IMR-90 (cell line): ENCODE measurements around the gene PREB.
"Not testable (repeated sequence)": the region's sequence is repeated elsewhere in the genome, so short reads cannot be mapped to it uniquely, and the experiment has no call there.

Source experiments
- FOS ChIP-seq: fragments of 150-350 bp; IDR thresholded peaks from 2 replicates; pipeline ENCODE4 v1.6.1; 2016; ENCODE audit warnings: low read depth, low read length
- POLR2A ChIP-seq: IDR thresholded peaks from 2 replicates; pipeline ENCODE4 v1.6.1; 2012; ENCODE audit warnings: mild to moderate bottlenecking, low read depth, low read length
- TF ChIP-seq, protein P1 (sequence below): conservative IDR thresholded peaks from 2 replicates; pipeline ENCODE4 v1.5.1; 2012; ENCODE audit warnings: mild to moderate bottlenecking, low read depth, low read length, improper control_type of control experiment

DNA sequence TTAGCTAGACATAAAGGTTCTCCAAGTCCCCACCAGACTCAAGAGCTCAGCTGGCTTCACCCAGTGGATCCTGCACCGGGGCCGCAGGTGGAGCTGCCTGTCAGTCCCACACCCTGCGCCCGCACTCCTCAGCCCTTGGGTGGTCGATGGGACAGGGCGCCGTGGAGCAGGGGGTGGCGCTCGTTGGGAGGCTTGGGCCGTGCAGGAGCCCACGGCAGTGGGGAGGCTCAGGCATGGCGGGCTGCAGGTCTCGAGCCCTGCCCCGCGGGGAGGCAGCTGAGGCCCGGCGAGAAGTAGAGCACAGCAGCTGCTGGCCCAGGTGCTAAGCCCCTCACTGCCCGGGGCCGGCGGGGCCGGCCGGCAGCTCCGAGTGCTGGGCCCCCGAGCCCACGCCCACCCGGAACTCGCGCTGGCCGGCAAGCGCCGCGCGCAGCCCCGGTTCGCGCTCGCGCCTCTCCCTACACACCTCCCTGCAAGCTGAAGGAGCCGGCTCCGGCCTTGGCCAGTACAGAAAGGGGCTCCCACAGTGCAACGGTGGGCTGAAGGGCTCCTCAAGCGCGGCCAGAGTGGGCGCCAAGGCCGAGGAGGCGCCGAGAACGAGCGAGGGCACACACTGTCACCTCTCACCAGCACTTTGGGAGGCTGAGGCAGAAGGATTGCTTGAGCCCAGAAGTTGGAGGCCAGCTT, 22.9 kb downstream of the PREB start:
- TF ChIP-seq, protein P1, sequence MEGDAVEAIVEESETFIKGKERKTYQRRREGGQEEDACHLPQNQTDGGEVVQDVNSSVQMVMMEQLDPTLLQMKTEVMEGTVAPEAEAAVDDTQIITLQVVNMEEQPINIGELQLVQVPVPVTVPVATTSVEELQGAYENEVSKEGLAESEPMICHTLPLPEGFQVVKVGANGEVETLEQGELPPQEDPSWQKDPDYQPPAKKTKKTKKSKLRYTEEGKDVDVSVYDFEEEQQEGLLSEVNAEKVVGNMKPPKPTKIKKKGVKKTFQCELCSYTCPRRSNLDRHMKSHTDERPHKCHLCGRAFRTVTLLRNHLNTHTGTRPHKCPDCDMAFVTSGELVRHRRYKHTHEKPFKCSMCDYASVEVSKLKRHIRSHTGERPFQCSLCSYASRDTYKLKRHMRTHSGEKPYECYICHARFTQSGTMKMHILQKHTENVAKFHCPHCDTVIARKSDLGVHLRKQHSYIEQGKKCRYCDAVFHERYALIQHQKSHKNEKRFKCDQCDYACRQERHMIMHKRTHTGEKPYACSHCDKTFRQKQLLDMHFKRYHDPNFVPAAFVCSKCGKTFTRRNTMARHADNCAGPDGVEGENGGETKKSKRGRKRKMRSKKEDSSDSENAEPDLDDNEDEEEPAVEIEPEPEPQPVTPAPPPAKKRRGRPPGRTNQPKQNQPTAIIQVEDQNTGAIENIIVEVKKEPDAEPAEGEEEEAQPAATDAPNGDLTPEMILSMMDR = not testable (repeated sequence)
- TF ChIP-seq POLR2A, FOS: not testable (repeated sequence)
